ENCODE data around the gene CATSPERE. TPM values are rescaled to one million over a fixed set of nuclear protein-coding genes. Genes with fewer than 3 reads are reported as not detected.
A peak's percentile ranks its signal among the peaks of the same experiment; 100 is the strongest.

The CATSPERE gene
- total RNA-seq, 2 donors from 2014 or later, result 0.33 to 0.42 TPM

- Mint-ChIP-seq H3K4me1 (peaks cover 51% of the 10 kb centered on the region), H3K9me3 (peaks cover 2% of the 10 kb centered on the region), H3K27ac (no peak overlapping the region), H3K4me3 (no peak overlapping the region), H3K27me3 (ENCODE audit: insufficient read depth) (no peaks in the 10 kb centered on the region), H3K36me3 (ENCODE audit: low read depth) (peaks cover 11% of the 10 kb centered on the region)
- Histone ChIP-seq H3K27me3 (ENCODE audit: control insufficient read depth, insufficient read depth, low read length, poor library complexity, severe bottlenecking) (no peaks in the 10 kb centered on the region), H3K36me3 (ENCODE audit: control insufficient read depth, insufficient read depth, low read length) (peaks cover 6% of the 10 kb centered on the region), H3K4me1 (ENCODE audit: control insufficient read depth, insufficient read depth, low read length) (peaks cover 13% of the 10 kb centered on the region), H3K9ac (ENCODE audit: extremely low read depth, low read length, poor library complexity, severe bottlenecking) (no peak overlapping the region), H3K9me3 (ENCODE audit: control insufficient read depth, low read length) (no peaks in the 10 kb centered on the region), H3K27ac (ENCODE audit: low read depth, low read length) (no peak overlapping the region), H3K4me3 (ENCODE audit: low read length) (peak overlapping the region; percentile 47)
- WGBS, 2 experiments (ENCODE audit: insufficient coverage in 1 of 2, insufficient read length in 1 of 2), result 86% methylated on average over 2 of the region's 2 CpGs; no CpG with 5 or more reads in 1 of the 2 experiments
- DNase-seq, result no peak
- no peak for TF ChIP-seq CTCF (conservative IDR thresholded peaks at IDR 0.05)
These were observed 13.5 kb upstream of the CATSPERE start for GRCh38 chr1:244447552-244447951.

GRCh38 chr1:244448279-244449036 is 12.6 kb upstream of the CATSPERE start:
- no peak overlapping the region for H3K27ac Mint-ChIP-seq
- TF ChIP-seq CTCF (conservative IDR thresholded peaks at IDR 0.05), result no peak
- Histone ChIP-seq H3K9ac (ENCODE audit: extremely low read depth, low read length, poor library complexity, severe bottlenecking) (peak overlapping the region; percentile 1), H3K27me3 (ENCODE audit: control insufficient read depth, insufficient read depth, low read length, poor library complexity, severe bottlenecking) (no peaks in the 10 kb centered on the region), H3K27ac (ENCODE audit: low read depth, low read length) (no peak overlapping the region), H3K36me3 (ENCODE audit: control insufficient read depth, insufficient read depth, low read length) (peaks cover 5% of the 10 kb centered on the region), H3K9me3 (ENCODE audit: control insufficient read depth, low read length) (no peaks in the 10 kb centered on the region), H3K4me3 (ENCODE audit: low read length) (no peak overlapping the region), H3K4me1 (ENCODE audit: control insufficient read depth, insufficient read depth, low read length) (peaks cover 13% of the 10 kb centered on the region)
- H3K36me3 Mint-ChIP-seq (ENCODE audit: low read depth), result peaks cover 8% of the 10 kb centered on the region
- 86 to 87% methylated on average over 3 to 5 of the region's 5 CpGs for WGBS, 2 experiments (ENCODE audit: insufficient coverage in 1 of 2, insufficient read length in 1 of 2)
- peaks cover 51% of the 10 kb centered on the region for H3K4me1 Mint-ChIP-seq
- no peak for DNase-seq
- peaks cover 2% of the 10 kb centered on the region for H3K9me3 Mint-ChIP-seq
- H3K27me3 Mint-ChIP-seq (ENCODE audit: insufficient read depth), result no peaks in the 10 kb centered on the region
- H3K4me3 Mint-ChIP-seq, result peak overlapping the region; percentile 11

GRCh38 chr1:244449936-244450508 is 11.1 kb upstream of the CATSPERE start:
- peaks cover 1% of the 10 kb centered on the region for H3K36me3 Mint-ChIP-seq (ENCODE audit: low read depth)
- no peak overlapping the region for H3K9ac ChIP-seq (ENCODE audit: extremely low read depth, low read length, poor library complexity, severe bottlenecking)
- H3K4me3 Mint-ChIP-seq, result peak overlapping the region; percentile 80
- no peak for DNase-seq
- H3K9me3 Mint-ChIP-seq, result no peaks in the 10 kb centered on the region
- no peaks in the 10 kb centered on the region for H3K27me3 Mint-ChIP-seq (ENCODE audit: insufficient read depth)
- no peaks in the 10 kb centered on the region for H3K36me3 ChIP-seq (ENCODE audit: control insufficient read depth, insufficient read depth, low read length)
- H3K27me3 ChIP-seq (ENCODE audit: control insufficient read depth, insufficient read depth, low read length, poor library complexity, severe bottlenecking), result no peaks in the 10 kb centered on the region
- peaks cover 61% of the 10 kb centered on the region for H3K4me1 Mint-ChIP-seq
- H3K9me3 ChIP-seq (ENCODE audit: control insufficient read depth, low read length), result no peaks in the 10 kb centered on the region
- H3K4me1 ChIP-seq (ENCODE audit: control insufficient read depth, insufficient read depth, low read length), result peaks cover 13% of the 10 kb centered on the region
- H3K27ac ChIP-seq (ENCODE audit: low read depth, low read length), result no peak overlapping the region
- 58 to 67% methylated on average over 1 to 8 of the region's 8 CpGs for WGBS, 2 experiments (ENCODE audit: insufficient coverage in 1 of 2, insufficient read length in 1 of 2)
- no peak for TF ChIP-seq CTCF (conservative IDR thresholded peaks at IDR 0.05)
- H3K27ac Mint-ChIP-seq, result no peak overlapping the region
- peak overlapping the region; percentile 94 for H3K4me3 ChIP-seq (ENCODE audit: low read length)
